Natural killer cell (primary cell): ENCODE results near the gene SMARCE1. TPM values are rescaled to one million over a fixed set of nuclear protein-coding genes. Genes with fewer than 3 reads are reported as not detected.

Source experiments
- ATAC-seq, 3 donors: fragments of 150-1000 bp in 2 of 3; fragments of 200-7000 bp in 1 of 3; cut with Tn5 transposase; 1 replicate in 1 of 3; 2 replicates in 2 of 3; pipeline ENCODE4 v1.10.0; 2021; ENCODE audit warnings: mild to moderate bottlenecking in 2 of 3, moderate library complexity in 2 of 3
- DNase-seq, 2 donors: peaks; one replicate each; pipeline versions ENCODE4 v3.0.0 to v3.0.0-alpha.2; 2013 to 2021; ENCODE audit warnings: mixed read lengths in 1 of 2
- H3K27ac ChIP-seq: one replicate; pipeline ENCODE4 v1.5.1; 2013; ENCODE audit warnings: mild to moderate bottlenecking, low read length
- H3K27me3 ChIP-seq: one replicate; pipeline ENCODE4 v1.6.1; 2013; ENCODE audit warnings: low read length; ENCODE audit not compliant: control insufficient read depth, insufficient read depth
- H3K36me3 ChIP-seq: one replicate; pipeline ENCODE4 v1.6.1; 2013; ENCODE audit warnings: low read length; ENCODE audit not compliant: control insufficient read depth, insufficient read depth
- H3K4me1 ChIP-seq: one replicate; pipeline ENCODE4 v1.6.1; 2013; ENCODE audit warnings: low read length; ENCODE audit not compliant: control insufficient read depth, insufficient read depth
- H3K4me3 ChIP-seq: one replicate; pipeline ENCODE4 v1.5.1; 2013; ENCODE audit warnings: low read length
- H3K9me3 ChIP-seq: one replicate; pipeline ENCODE4 v1.6.1; 2013; ENCODE audit warnings: low read length; ENCODE audit not compliant: control insufficient read depth, insufficient read depth
- H3K27ac Mint-ChIP-seq, 2 donors: one replicate each; pipeline ENCODE4 v1.8.0; 2022; ENCODE audit warnings: mild to moderate bottlenecking in 2 of 2, mixed read lengths in 2 of 2, moderate library complexity in 1 of 2
- H3K27me3 Mint-ChIP-seq, 2 donors: one replicate each; pipeline ENCODE4 v1.8.0; 2022; ENCODE audit warnings: low read depth in 2 of 2, mixed read lengths in 2 of 2
- H3K36me3 Mint-ChIP-seq: one replicate; pipeline ENCODE4 v1.8.0; 2022; ENCODE audit warnings: mixed read lengths
- H3K4me1 Mint-ChIP-seq, 2 donors: one replicate each; pipeline ENCODE4 v1.8.0; 2022; ENCODE audit warnings: mixed read lengths in 2 of 2
- H3K4me3 Mint-ChIP-seq: one replicate; pipeline ENCODE4 v1.8.0; 2022; ENCODE audit warnings: mild to moderate bottlenecking, moderate library complexity, mixed read lengths
- H3K9me3 Mint-ChIP-seq, 2 donors: one replicate each; pipeline ENCODE4 v1.8.0; 2022; ENCODE audit warnings: mixed read lengths in 2 of 2
- WGBS: methylation state at CpG from one replicate; pipeline ENCODE4 v1.1.7; 2013; ENCODE audit warnings: missing lambda C conversion rate; ENCODE audit not compliant: insufficient coverage; 5-methylcytosine and 5-hydroxymethylcytosine counted together
- intact Hi-C: fragments of 100-400 bp; cut with micrococcal nuclease; formaldehyde crosslinking; loops from one replicate; pipeline ENCODE4 v1.14.2; 2022
- total RNA-seq, 4 donors: library from RNA; stranded (reverse); fragments of 120-200 nt in 1 of 4; gene quantifications; one replicate each; pipeline versions ENCODE4 v1.2.3 to v1.2.4, GENCODE V29; 2013 to 2022
- TF ChIP-seq, protein P1 (sequence below): fragments of 200-600 bp; IDR thresholded peaks from one replicate; pipeline ENCODE4 v1.8.0; 2022; ENCODE audit warnings: antibody characterized with exemption

Gene SMARCE1
- total RNA-seq, 3 donors from 2014 or later (not counting 1 experiment from before 2014, with no cell fraction given): 87.8 to 102 (median 101) TPM

DNA sequence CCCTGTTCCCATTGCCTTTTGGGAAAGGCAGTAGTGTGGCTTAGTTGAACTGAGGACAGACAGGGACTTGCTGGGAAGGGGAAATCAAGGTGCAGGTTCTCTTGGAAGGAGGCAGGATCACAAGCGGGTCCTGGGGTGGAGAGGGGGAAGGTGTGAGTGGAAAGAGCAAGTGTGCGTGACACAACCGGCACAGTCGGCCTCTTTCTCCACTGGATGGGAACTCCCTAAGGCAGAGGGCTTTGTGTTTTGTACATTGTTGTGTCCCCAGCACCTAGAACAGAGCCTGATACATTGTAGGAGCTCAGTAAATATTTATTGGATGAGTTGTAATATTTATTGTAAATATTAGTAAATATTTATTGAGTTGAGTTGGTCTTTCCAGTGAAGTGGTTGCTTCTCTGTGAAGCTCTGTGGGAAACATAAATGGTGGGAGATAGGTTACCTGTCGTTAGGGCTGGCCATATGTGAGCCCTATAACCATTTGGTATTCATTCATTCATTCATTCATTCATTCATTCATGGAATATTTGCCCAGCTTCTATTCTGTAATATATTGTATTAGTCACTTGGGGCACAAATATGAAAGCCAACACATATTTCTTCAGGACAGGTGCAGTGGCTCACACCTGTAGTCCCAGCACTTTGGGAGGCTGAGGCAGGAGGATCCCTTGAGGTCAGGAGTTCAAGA lies 34.0 kb downstream of the SMARCE1 start:
- TF ChIP-seq, protein P1, sequence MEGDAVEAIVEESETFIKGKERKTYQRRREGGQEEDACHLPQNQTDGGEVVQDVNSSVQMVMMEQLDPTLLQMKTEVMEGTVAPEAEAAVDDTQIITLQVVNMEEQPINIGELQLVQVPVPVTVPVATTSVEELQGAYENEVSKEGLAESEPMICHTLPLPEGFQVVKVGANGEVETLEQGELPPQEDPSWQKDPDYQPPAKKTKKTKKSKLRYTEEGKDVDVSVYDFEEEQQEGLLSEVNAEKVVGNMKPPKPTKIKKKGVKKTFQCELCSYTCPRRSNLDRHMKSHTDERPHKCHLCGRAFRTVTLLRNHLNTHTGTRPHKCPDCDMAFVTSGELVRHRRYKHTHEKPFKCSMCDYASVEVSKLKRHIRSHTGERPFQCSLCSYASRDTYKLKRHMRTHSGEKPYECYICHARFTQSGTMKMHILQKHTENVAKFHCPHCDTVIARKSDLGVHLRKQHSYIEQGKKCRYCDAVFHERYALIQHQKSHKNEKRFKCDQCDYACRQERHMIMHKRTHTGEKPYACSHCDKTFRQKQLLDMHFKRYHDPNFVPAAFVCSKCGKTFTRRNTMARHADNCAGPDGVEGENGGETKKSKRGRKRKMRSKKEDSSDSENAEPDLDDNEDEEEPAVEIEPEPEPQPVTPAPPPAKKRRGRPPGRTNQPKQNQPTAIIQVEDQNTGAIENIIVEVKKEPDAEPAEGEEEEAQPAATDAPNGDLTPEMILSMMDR: no peak

DNA sequence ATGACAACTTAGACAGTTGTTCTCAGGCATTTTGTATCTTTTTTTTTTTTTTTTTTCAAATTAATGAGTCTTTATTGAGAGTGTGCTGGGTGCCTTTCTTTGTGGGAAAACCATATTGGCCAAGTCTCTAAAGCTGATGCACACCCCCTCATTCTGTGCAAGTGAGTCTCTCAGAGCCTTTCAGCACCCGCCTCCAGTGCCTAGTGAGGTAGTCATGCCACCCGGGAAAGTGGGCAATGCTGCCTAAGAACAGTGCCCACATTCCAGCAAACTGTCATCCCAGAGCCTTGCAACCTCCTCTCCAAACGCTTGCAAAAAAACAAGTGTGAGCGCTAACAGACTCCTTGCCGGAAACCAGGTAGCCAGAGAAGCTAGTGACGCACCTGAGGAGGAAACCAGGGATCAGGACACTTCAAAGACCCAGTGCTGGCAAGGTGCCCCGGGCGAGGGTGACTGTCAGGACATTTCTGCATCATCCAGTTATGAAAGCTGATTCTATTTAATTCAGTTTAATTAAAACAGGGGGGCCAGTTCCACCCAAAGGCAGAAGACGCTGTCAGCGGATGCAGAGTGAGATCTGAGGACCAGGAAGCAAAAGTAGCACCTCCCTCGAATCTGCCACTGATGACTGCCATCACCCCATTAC lies 34.9 kb downstream of the SMARCE1 start:
- no peaks in the 10 kb centered on the region for H3K36me3 ChIP-seq
- TF ChIP-seq, protein P1: no peak
- peak overlapping the region; percentile 53 for H3K27ac ChIP-seq
- H3K27me3 Mint-ChIP-seq: peaks cover 0 to 7% of the 10 kb centered on the region in 2 donors
- WGBS: 88% methylated on average over 11 of the region's 11 CpGs
- intact Hi-C loops: no loop called here
- ATAC-seq: no peak
- H3K9me3 Mint-ChIP-seq: no peaks in the 10 kb centered on the region
- DNase-seq: peak in 1 of 2 donors; percentile 89
- peaks cover 27 to 29% of the 10 kb centered on the region in 2 donors for H3K4me1 Mint-ChIP-seq
- H3K27ac Mint-ChIP-seq: no peak overlapping the region
- H3K9me3 ChIP-seq: no peaks in the 10 kb centered on the region
- H3K4me1 ChIP-seq: peaks cover 49% of the 10 kb centered on the region
- no peak overlapping the region for H3K4me3 Mint-ChIP-seq
- H3K27me3 ChIP-seq: no peaks in the 10 kb centered on the region
- no peaks in the 10 kb centered on the region for H3K36me3 Mint-ChIP-seq
- H3K4me3 ChIP-seq: no peak overlapping the region

More for the DNA sequence above, 34.0 kb downstream of the SMARCE1 start:
- H3K36me3 Mint-ChIP-seq: no peaks in the 10 kb centered on the region
- H3K4me1 Mint-ChIP-seq: peaks cover 18 to 20% of the 10 kb centered on the region in 2 donors
- Histone ChIP-seq H3K4me3 (no peak overlapping the region), H3K4me1 (peaks cover 43% of the 10 kb centered on the region), H3K36me3 (no peaks in the 10 kb centered on the region), H3K9me3 (no peaks in the 10 kb centered on the region), H3K27ac (peak overlapping the region; percentile 53), H3K27me3 (no peaks in the 10 kb centered on the region)
- DNase-seq (peak in 1 of 2 donors; percentile 40), ATAC-seq (no peak)
- peak overlapping the region in 1 of 2 donors; percentile 40 for H3K27ac Mint-ChIP-seq
- peaks cover 0 to 7% of the 10 kb centered on the region in 2 donors for H3K27me3 Mint-ChIP-seq
- H3K4me3 Mint-ChIP-seq: no peak overlapping the region
- intact Hi-C loops: no loop called here
- H3K9me3 Mint-ChIP-seq: no peaks in the 10 kb centered on the region
- WGBS: 92% methylated on average over 4 of the region's 5 CpGs

DNA sequence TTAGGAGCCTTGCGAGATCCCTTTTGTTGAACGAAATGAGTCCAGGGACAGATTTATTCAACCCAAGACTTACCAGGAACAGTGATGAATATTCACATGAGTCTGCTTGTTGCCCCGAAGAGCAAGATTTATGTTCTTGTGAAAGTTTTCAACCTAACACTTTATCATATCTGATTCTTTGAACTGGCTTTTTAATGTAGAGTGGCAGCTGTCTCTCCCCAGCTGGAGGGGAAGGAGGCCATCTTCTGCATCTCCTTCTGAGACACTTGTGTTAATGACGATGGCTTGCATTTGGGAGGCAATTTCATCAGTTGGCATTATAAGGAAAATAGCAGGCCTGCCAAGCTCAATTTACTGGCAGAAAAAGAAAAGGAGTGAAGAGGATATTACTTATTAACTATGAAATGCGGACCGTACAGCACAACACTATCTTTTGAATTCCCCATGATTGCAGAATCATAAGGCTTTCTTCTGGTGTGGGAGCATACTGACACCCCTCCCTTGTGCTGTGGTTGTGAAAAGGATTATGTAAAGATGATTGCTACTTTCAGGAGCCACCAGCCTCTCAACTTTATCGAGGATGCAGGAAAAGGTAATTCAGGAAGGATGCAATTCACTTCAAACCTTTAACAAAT lies 35.7 kb downstream of the SMARCE1 start:
- H3K4me1 Mint-ChIP-seq: peaks cover 34 to 36% of the 10 kb centered on the region in 2 donors

More for the DNA sequence above, 35.7 kb downstream of the SMARCE1 start:
- H3K27me3 ChIP-seq: no peaks in the 10 kb centered on the region
- no peaks in the 10 kb centered on the region for H3K9me3 ChIP-seq
- H3K27ac Mint-ChIP-seq: no peak overlapping the region
- TF ChIP-seq, protein P1: no peak
- no peak for ATAC-seq
- H3K27me3 Mint-ChIP-seq: peaks cover 0 to 6% of the 10 kb centered on the region in 2 donors
- intact Hi-C loops: no loop called here
- no peak overlapping the region for H3K4me3 Mint-ChIP-seq
- DNase-seq: peak in 1 of 2 donors; percentile 59
- no peaks in the 10 kb centered on the region for H3K36me3 Mint-ChIP-seq
- no peak overlapping the region for H3K4me3 ChIP-seq
- WGBS: 77% methylated on average over 4 of the region's 7 CpGs
- no peaks in the 10 kb centered on the region for H3K36me3 ChIP-seq
- no peaks in the 10 kb centered on the region for H3K9me3 Mint-ChIP-seq
- no peak overlapping the region for H3K27ac ChIP-seq
- H3K4me1 ChIP-seq: peaks cover 56% of the 10 kb centered on the region
